GM18870 (cell line): ENCODE data around the gene TMEM151B.
"Not testable (repeated sequence)": the region's sequence is repeated elsewhere in the genome, so short reads cannot be mapped to it uniquely, and the experiment has no call there.

Experiments
- ATAC-seq: cut with Tn5 transposase; IDR thresholded peaks from one replicate; pipeline ENCODE4 v1.9.1; 2021; ENCODE audit warnings: moderate library complexity; ENCODE audit not compliant: unreplicated experiment

TMEM151B gene

DNA sequence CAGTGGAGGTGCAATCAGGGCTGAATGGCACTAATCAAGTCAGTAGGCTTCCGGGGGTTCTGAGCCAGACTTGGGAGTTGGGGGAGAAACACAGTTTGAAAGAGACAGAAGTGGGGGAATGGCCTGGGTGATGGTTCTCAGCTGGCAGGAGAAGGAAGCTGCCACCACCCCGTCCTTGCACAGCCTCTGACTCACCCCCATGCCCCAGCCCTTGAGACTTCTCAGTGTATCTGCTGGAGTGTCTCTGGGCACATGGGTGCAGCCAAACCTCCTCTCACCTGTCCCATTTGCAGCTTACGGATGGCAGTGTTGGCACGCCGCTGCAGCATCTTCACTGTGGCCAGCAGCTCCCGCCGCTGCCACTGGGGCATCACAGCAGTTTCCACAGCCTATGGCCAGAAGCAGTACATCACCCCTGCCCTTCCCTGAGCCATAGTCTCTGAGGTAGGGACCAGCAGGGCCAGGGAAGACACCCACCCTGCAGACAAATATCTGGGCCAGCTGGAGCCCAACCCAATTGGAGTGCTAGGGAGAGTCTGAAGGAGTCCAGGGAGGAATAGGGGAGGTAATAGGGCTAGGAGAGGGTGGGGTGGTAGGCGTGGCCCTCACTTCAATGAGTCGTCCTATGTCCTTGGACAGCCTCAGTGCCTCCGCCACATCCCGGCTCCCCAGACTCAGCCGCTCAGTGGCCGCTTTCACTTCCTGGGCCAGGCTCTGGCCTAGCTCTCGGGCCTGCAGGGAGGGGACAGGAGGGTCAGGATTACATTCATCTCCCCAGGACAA lies 31.7 kb downstream of the TMEM151B start:
- no peak for ATAC-seq

GRCh38 chr6:44302856-44303255 lies 32.6 kb downstream of the TMEM151B start:
- ATAC-seq, result no peak

GRCh38 chr6:44303842-44304241 lies 33.6 kb downstream of the TMEM151B start:
- no peak for ATAC-seq

GRCh38 chr6:44304282-44305199 lies 34.3 kb downstream of the TMEM151B start:
- ATAC-seq, result no peak

DNA sequence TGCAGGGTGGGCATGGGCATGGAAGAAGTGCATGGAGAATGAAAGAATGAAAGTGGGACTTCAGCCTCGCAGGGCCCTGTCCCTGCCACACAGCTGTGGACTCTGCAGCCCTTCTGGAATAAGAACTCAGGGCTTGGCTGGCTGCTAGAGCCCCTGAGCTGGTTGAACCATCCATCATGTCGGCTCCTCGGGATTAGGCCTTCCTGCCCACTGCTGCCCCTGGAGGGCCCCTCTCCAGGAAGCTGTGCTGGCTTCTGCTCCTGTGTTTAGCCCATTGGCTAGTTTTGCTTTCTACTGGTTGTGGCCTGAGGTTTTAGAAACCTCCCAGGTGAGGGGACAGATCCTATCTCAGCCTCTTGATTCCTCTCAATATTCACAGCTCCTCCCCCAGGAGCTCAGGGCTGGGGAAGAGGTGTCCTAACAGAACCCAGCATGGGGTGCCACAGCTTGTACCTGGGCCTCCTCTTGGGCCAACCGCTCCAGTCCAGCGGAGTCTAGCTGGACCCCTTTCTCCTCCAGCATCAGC lies 35.0 kb downstream of the TMEM151B start:
- ATAC-seq, result no peak

DNA sequence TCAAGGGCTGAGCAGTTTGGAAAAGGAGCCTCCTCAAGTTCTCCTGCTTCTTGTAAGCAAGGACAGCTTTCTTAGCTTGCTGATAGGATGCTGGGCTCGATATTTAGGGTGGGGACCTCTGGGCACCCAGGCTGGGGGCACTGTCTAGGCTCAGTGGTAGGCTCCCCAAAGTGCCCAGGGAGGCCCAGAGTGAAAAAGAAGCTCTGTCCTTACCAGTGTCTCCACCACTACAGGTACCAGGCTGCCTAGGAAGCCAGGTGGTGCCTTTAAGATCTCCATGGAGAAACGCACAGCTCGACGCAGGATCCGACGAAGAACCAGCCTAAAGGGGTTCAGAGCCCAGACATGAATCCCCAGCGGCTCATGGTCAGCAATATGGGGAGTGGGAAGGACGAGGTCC lies 36.5 kb downstream of the TMEM151B start:
- ATAC-seq, result no peak

- ATAC-seq, result no peak
Observed at GRCh38 chr6:44307217-44307616, 37.0 kb downstream of the TMEM151B start.

DNA sequence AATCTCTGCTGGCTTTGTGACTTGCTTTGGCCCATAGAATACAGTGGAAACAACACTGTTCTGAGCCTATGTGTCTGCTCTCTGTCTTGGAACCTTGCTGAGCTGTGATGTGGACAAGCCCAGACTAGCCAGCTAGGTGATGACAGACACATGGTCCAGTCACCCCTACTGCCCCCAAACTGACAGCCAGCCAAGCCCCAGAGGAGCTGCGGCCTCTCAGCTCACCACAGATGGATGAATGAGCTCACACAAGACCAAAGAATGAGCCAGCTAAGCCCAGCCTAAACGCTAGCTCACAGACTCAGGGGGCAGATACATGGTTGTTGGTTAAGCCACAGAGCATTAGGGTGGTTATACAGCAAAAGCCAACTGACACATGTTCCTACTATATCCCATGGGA lies 38.8 kb downstream of the TMEM151B start:
- no peak for ATAC-seq

GRCh38 chr6:44309631-44310030 lies 39.4 kb downstream of the TMEM151B start:
- ATAC-seq, result no peak

- ATAC-seq, result no peak
Observed at GRCh38 chr6:44310241-44310640, 40.0 kb downstream of the TMEM151B start.

- no peak for ATAC-seq
Observed at GRCh38 chr6:44311304-44311703, 41.1 kb downstream of the TMEM151B start.

GRCh38 chr6:44311767-44312166 lies 41.5 kb downstream of the TMEM151B start:
- ATAC-seq, result no peak

- peak; percentile 77 for ATAC-seq
Observed at GRCh38 chr6:44312901-44313788, 42.9 kb downstream of the TMEM151B start, which contains the start of gene AARS2. Gene AARS2 (minus strand): TSS chr6:44313347. CDS start chr6:44313323, 24 bp downstream.

DNA sequence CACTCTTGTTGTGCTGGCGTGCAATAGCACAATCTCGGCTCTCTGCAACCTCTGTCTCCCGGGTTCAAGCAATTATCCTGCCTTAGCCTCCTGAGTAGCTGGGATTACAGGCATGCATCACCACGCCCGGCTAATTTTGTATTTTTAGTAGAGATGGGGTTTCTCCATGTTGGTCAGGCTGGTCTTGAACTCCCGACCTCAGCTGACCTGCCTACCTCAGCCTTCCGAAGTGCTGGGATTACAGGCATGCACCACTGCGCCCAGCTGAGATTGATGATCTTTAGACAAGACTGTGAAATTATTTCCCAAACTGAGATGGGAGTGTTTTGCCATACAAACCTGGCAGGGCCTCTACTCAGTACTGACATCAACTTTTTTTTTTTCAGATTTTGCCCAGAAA lies 44.4 kb downstream of the TMEM151B start:
- ATAC-seq, result not testable (repeated sequence)

DNA sequence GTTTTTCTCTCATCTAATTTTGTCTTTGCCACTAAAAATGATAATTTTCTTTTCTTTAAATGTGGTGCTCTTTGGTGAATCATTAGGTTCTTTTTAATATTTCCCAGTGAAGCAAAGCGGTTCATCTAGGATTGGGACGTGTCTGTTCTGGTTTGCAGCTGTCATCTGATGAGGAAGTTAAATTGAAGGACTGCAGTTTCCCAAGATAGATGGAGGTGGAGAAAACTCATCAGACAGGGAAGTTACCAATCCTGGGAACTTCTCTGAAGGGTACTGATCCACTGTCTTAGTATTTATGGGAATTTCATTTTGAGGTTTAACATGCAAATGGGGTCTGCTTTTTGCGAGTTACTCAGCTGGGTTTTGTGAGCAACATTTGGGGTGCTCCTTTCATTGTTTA lies 45.3 kb downstream of the TMEM151B start:
- ATAC-seq, result no peak

- ATAC-seq, result no peak
Observed at GRCh38 chr6:44315951-44316350, 45.7 kb downstream of the TMEM151B start.

DNA sequence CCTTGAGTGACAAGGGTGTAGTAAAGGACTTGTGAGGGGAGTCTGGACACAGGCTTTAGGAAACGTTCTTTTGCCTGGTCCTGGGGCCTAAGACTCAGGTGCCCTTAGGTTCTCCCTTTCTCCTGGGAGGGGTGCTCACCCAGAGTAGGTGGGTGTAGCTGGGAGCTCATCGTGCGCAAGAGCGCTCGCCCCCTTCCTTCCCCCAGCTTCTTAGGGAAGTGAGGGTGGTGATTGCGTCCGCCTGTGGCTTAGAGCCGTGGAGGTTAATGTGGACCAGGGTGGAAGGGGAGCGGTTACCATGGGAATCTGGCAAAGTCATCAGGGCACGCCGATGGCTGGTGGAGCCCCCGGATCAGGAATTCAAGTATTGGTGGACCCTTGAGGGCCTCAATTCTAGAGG lies 46.2 kb downstream of the TMEM151B start:
- ATAC-seq, result no peak

- ATAC-seq, result not testable (repeated sequence)
Observed at GRCh38 chr6:44317136-44317631, 46.9 kb downstream of the TMEM151B start.

DNA sequence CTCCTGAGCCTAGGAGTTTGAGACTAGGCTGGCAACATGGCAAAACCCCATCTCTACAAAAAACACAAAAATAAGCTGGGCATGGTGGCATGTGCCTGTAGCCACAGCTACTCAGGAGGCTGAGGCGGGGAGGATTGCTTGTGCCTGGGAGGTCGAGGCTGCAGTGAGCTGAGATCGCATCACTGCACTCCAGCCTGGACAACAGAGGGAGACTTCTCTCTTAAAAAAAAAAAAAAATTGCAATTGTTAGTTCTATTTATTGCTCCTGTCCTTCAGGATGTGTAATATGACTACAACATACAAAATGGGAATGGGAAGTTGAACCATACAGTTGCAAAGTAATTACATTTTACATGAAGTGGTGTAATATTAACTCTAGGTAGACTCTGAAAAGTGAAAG lies 51.0 kb downstream of the TMEM151B start:
- ATAC-seq, result no peak

GRCh38 chr6:44327096-44327495 lies 56.8 kb downstream of the TMEM151B start:
- ATAC-seq, result no peak
